ENCODE data around the gene ACKR2. TPM values are rescaled to one million over a fixed set of nuclear protein-coding genes. Genes with fewer than 3 reads are reported as not detected.

The ACKR2 gene
- total and polyA plus RNA-seq, 8 donors = 0.15 to 2.4 (median 0.50) TPM; not detected in 3

- H3K27ac ChIP-seq = no peak overlapping the region
- H3K4me1 ChIP-seq = peaks cover 0 to 5% (median 3%) of the 10 kb centered on the region in 4 donors
- H3K9me3 ChIP-seq = no peaks in the 10 kb centered on the region
- 42 to 59% (median 51%) methylated on average over 1 of the region's 1 CpG for WGBS, 5 donors
- no peaks in the 10 kb centered on the region for H3K27me3 ChIP-seq
- intact Hi-C loops (cut with DNase I; ENCODE audit: low total_unique reads) = no loop called here
- DNase-seq = no peak
- TF ChIP-seq POLR2AphosphoS5 (IDR thresholded peaks at IDR 0.05) = no peak
- no peak for TF ChIP-seq POLR2A (IDR thresholded peaks at IDR 0.05)
- TF ChIP-seq CTCF (IDR thresholded peaks at IDR 0.05) = no peak
- TF ChIP-seq EP300 (IDR thresholded peaks at IDR 0.05) = no peak
- H3K36me3 ChIP-seq = no peaks in the 10 kb centered on the region
- no peak overlapping the region for H3K4me3 ChIP-seq
Observed at GRCh38 chr3:42886294-42886822, 77.1 kb downstream of the ACKR2 start.

- no peak for DNase-seq
- intact Hi-C loops (cut with DNase I; ENCODE audit: low total_unique reads) = no loop called here
- Histone ChIP-seq H3K27ac (no peak overlapping the region), H3K4me3 (no peak overlapping the region), H3K9me3 (no peaks in the 10 kb centered on the region), H3K36me3 (no peaks in the 10 kb centered on the region), H3K27me3 (no peaks in the 10 kb centered on the region), H3K4me1 (peaks cover 0 to 4% (median 0%) of the 10 kb centered on the region in 4 donors)
- 79 to 88% (median 86%) methylated on average over 3 of the region's 3 CpGs for WGBS, 5 donors
- TF ChIP-seq POLR2AphosphoS5 (IDR thresholded peaks at IDR 0.05) = no peak
- no peak for TF ChIP-seq EP300 (IDR thresholded peaks at IDR 0.05)
- TF ChIP-seq CTCF (IDR thresholded peaks at IDR 0.05) = no peak
- no peak for TF ChIP-seq POLR2A (IDR thresholded peaks at IDR 0.05)
Observed at GRCh38 chr3:42887084-42887483, 77.8 kb downstream of the ACKR2 start.

GRCh38 chr3:42891042-42891441, 81.8 kb downstream of the ACKR2 start:
- WGBS, 5 donors = 63 to 74% (median 74%) methylated on average over 2 of the region's 2 CpGs
- no peaks in the 10 kb centered on the region for H3K9me3 ChIP-seq
- TF ChIP-seq POLR2AphosphoS5 (IDR thresholded peaks at IDR 0.05) (no peak), EP300 (IDR thresholded peaks at IDR 0.05) (no peak), CTCF (IDR thresholded peaks at IDR 0.05) (no peak), POLR2A (IDR thresholded peaks at IDR 0.05) (no peak)
- no peak overlapping the region for H3K27ac ChIP-seq
- H3K36me3 ChIP-seq = no peaks in the 10 kb centered on the region
- intact Hi-C loops (cut with DNase I; ENCODE audit: low total_unique reads) = no loop called here
- peaks cover 0 to 5% (median 2%) of the 10 kb centered on the region in 4 donors for H3K4me1 ChIP-seq
- no peak for DNase-seq
- H3K27me3 ChIP-seq = no peaks in the 10 kb centered on the region
- no peak overlapping the region for H3K4me3 ChIP-seq

- H3K9me3 ChIP-seq = no peaks in the 10 kb centered on the region
- no peak overlapping the region for H3K4me3 ChIP-seq
- H3K4me1 ChIP-seq = peaks cover 0 to 5% (median 2%) of the 10 kb centered on the region in 4 donors
- no peaks in the 10 kb centered on the region for H3K27me3 ChIP-seq
- no peak for TF ChIP-seq POLR2AphosphoS5 (IDR thresholded peaks at IDR 0.05)
- TF ChIP-seq EP300 (IDR thresholded peaks at IDR 0.05) = no peak
- no peak for TF ChIP-seq POLR2A (IDR thresholded peaks at IDR 0.05)
- no peak for TF ChIP-seq CTCF (IDR thresholded peaks at IDR 0.05)
- 65 to 96% (median 86%) methylated on average over 1 of the region's 1 CpG for WGBS, 5 donors
- intact Hi-C loops (cut with DNase I; ENCODE audit: low total_unique reads) = no loop called here
- no peak for DNase-seq
- H3K36me3 ChIP-seq = no peaks in the 10 kb centered on the region
- H3K27ac ChIP-seq = no peak overlapping the region
Observed at GRCh38 chr3:42892169-42892568, 82.9 kb downstream of the ACKR2 start.

Measured in stomach (tissue), 9 donors.